Activated CD8-positive, alpha-beta memory T cell treated with anti-CD3 and anti-CD28 coated beads, Interleukin-2, amount 50 U/mL, for 4 hours (primary cell): ENCODE results near the gene ZNF784.
"Not testable (repeated sequence)": the region's sequence is repeated elsewhere in the genome, so short reads cannot be mapped to it uniquely, and the experiment has no call there.

Source experiments
- DNase-seq: peaks from one replicate; pipeline ENCODE4 v3.0.0-alpha.2; 2020

Gene ZNF784

DNA sequence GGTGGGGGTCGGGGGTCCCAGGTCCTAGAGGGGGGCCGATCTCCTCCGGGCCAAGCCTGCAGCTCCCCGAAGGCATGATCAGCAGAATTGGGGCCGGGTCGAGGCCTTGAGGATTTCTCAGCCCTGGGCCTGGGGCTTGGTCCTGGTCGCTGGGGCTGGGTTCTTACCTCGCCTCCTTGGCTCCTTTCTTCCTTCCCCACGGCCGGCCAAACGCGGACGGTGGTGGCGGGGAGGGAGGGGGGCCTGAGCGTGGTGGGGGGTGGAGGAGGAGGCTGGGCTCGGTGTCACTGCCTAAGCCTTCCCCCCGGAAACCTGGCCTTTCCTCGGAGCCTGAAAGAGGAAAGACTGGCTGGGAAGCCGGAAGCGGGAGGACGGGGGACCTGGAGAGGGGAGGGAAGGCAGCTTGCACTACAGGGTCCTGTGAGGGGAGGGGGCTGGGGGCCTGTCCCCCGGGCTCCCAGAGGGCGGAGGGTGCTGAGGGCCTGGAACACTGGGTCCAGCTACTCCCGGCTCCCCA, 43.7 kb downstream of the ZNF784 start, which contains the start of gene ZNF579:
Gene ZNF579, minus strand, starts transcription at position 221 of the 517 bp plus-strand sequence. CDS start 1,209 bp downstream, outside the sequence.
- DNase-seq: peak; percentile 72

- DNase-seq: no peak
Observed at GRCh38 chr19:55579766-55580621, 44.4 kb downstream of the ZNF784 start.

DNA sequence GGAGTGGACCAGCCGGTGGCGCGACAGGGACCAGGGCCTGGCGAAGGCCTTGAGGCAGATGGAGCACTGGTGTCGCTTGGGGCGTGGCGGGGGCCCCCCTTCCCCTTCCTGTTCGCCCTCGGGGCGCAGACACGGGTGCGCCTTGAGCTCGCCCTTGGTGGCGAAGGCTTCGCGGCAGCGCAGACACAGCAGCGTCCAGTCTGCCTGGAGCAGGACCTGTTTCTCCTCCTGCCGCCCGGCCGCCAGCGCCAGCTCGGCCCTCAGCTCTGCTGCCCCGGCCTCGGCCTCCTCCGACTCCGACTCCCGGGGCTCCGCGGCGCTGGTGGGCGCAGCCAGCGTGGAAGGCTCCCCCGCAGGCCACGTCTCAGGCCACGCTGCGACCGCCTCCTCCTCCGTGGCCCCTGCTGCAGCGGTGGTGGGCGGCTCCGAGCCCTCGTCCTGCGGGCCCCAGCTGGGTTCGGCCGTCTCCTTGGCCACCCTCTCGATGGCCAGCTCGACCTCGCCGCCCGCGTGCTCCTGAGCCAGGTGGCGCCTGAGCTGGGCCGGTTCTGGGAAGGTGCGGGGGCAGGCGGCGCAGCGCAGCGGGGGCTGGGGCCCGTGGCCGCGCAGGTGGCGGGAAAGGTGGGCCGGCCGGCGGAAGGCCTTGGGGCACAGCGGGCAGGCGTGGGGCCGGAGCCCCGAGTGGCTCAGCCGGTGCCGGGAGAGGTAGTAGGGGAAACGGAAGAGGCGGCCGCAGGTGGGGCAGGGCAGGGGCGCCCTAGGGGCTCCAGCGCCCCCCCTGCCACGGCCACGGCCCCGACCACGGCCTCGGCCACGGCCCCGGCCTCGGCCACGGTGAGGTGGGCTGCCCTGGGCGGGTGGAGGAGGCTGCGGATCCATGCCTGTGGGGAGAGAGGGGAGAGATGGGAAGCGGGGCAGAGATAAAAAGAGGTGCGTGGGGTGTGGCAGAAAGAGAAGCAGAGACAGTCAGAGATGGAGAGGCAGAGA, 45.3 kb downstream of the ZNF784 start:
- DNase-seq: no peak

DNA sequence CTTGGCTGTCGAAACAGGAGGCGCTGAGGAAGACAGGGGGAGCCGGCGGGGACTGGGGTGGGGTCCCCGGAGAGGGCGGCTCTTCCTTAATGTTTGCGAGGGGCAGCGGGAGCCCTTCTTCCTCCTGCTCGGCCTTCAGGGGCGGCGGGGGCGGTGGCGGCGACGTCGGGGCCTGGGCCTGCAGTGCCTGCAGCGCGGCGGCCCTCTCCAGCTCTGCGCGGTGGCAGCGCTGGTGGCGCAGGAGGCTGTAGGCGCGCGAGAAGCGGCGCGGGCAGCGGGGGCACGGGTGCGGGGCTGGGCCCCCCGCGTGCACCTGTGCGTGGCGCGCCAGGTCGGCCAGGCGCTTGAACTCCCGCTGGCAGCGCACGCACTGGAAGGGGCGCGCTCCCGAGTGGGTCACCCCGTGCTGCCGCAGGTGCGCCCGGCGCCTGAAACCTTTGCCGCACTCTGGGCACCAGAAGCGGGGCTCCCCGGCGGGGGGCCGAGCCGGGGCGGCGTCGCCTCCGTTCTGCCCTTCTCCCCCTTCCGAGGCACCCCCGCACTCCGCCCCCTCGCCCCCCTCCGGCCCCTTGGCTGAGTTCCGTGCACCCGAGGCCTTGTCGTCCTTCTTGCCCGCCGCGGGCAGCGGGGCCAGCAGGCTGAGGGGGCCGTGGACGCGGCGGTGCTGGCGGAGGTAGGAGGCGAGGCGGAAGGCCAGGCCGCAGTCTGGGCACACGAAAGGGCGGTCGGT, 46.2 kb downstream of the ZNF784 start:
- no peak for DNase-seq

GRCh38 chr19:55576746-55577145, 47.6 kb downstream of the ZNF784 start:
- DNase-seq: no peak

DNA sequence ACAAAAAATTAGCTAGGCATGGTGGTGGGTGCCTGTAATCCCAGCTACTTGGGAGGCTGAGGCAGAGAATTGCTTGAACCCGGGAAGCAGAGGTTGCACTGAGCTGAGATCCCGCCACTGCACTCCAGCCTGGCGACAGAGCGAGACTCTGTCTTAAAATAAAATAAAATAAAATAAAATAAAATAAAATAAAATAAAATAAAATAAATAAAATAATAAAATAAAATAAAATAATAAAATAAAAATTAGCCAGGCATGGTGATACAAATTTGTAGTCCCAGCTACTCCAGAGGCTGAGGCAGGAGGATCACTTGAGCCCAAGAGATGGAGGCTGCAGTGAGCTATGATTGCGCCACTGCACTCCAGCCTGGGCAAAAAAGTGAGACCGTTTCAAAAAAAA, 50.4 kb downstream of the ZNF784 start:
- not testable (repeated sequence) for DNase-seq
